Keratinocyte (primary cell): ENCODE measurements around the gene KCNJ15. TPM values are rescaled to one million over a fixed set of nuclear protein-coding genes. Genes with fewer than 3 reads are reported as not detected.

ENCODE experiments used
- DNase-seq: peaks from one replicate; pipeline ENCODE4 v3.0.0-alpha.2; 2011; ENCODE audit warnings: low read depth, missing footprints, low spot score
- FAIRE-seq: peaks from 2 replicates; lab custom pipeline; 2011; peaks lifted over from hg19 to GRCh38; lab: Jason Lieb, UNC
- H2AFZ ChIP-seq: 2 replicates; pipeline ENCODE4 v1.6.0; 2012; ENCODE audit warnings: low read length, control low read depth, inconsistent platforms; ENCODE audit not compliant: control insufficient read depth
- H3K27ac ChIP-seq: 2 replicates; pipeline ENCODE4 v1.5.1; 2011; ENCODE audit warnings: low read length; ENCODE audit not compliant: control insufficient read depth, insufficient read depth
- H3K27me3 ChIP-seq: 3 replicates; pipeline ENCODE4 v1.6.0; 2011; ENCODE audit warnings: low read length; ENCODE audit not compliant: control insufficient read depth, insufficient read depth; ENCODE audit errors: extremely low read depth
- H3K36me3 ChIP-seq, 2 experiments: 2 replicates in 1 of 2; 3 replicates in 1 of 2; pipeline ENCODE4 v1.5.1; 2011; ENCODE audit warnings: low read length in 2 of 2, mild to moderate bottlenecking in 1 of 2; ENCODE audit not compliant: control insufficient read depth in 2 of 2, insufficient read depth in 2 of 2; ENCODE audit errors: extremely low read depth in 1 of 2
- H3K4me1 ChIP-seq: 3 replicates; pipeline ENCODE4 v1.5.1; 2011; ENCODE audit warnings: low read length; ENCODE audit not compliant: control insufficient read depth, insufficient read depth; ENCODE audit errors: extremely low read depth
- H3K4me2 ChIP-seq: 3 replicates; pipeline ENCODE4 v1.6.0; 2011; ENCODE audit warnings: low read depth, low read length; ENCODE audit not compliant: control insufficient read depth, insufficient read depth; ENCODE audit errors: extremely low read depth
- H3K4me3 ChIP-seq, 3 experiments: fragments of 200-600 bp in 1 of 3; sonication (generic) in 1 of 3; 2 replicates in 2 of 3; 3 replicates in 1 of 3; pipeline ENCODE4 v1.5.1; 2011 to 2016; ENCODE audit warnings: low read length in 3 of 3, mild to moderate bottlenecking in 3 of 3, control low read depth in 2 of 3, inconsistent platforms in 1 of 3, low read depth in 1 of 3, mixed read lengths in 1 of 3, mixed run types in 1 of 3, moderate library complexity in 1 of 3; ENCODE audit not compliant: control insufficient read depth in 2 of 3, insufficient read depth in 2 of 3; ENCODE audit errors: extremely low read depth in 1 of 3
- H3K79me2 ChIP-seq: 2 replicates; pipeline ENCODE4 v1.6.0; 2012; ENCODE audit warnings: low read length; ENCODE audit not compliant: control insufficient read depth, insufficient read depth
- H3K9ac ChIP-seq: 3 replicates; pipeline ENCODE4 v1.6.0; 2011; ENCODE audit warnings: low read length; ENCODE audit not compliant: control insufficient read depth, insufficient read depth; ENCODE audit errors: extremely low read depth
- H3K9me1 ChIP-seq: 3 replicates; pipeline ENCODE4 v1.6.0; 2011; ENCODE audit warnings: low read length; ENCODE audit not compliant: control insufficient read depth, insufficient read depth; ENCODE audit errors: extremely low read depth
- H3K9me3 ChIP-seq: 2 replicates; pipeline ENCODE4 v1.5.1; 2012; ENCODE audit warnings: low read depth, low read length; ENCODE audit not compliant: control insufficient read depth
- H4K20me1 ChIP-seq: 3 replicates; pipeline ENCODE4 v1.6.0; 2011; ENCODE audit warnings: low read length; ENCODE audit not compliant: control insufficient read depth, insufficient read depth; ENCODE audit errors: extremely low read depth
- CTCF ChIP-seq, 3 experiments: IDR thresholded peaks in 1 of 3; conservative IDR thresholded peaks in 1 of 3; optimal IDR thresholded peaks in 1 of 3; 2 replicates in 2 of 3; 3 replicates in 1 of 3; pipeline versions ENCODE3 to v1.5.1; 2011; ENCODE audit warnings: low read length in 3 of 3, mild to moderate bottlenecking in 3 of 3, moderate library complexity in 2 of 3, control low read depth in 1 of 3, inconsistent platforms in 1 of 3; ENCODE audit not compliant: insufficient read depth in 2 of 3; ENCODE audit errors: extremely low read depth in 1 of 3
- EZH2 ChIP-seq: IDR thresholded peaks from one replicate; pipeline ENCODE4 v1.6.1; 2012; ENCODE audit warnings: inconsistent platforms, mild to moderate bottlenecking, low read length, moderate library complexity
- dilution Hi-C: fragments of 300-500 bp; cut with MboI; formaldehyde crosslinking; loops from one replicate; pipeline ENCODE4 v1.7.0; 2020; ENCODE audit warnings: low sequenced_read_pairs; ENCODE audit not compliant: extremely low pct_ligation_motif_present
- polyA plus RNA-seq, 5 experiments: library from polyadenylated mRNA; depleted of rRNA in 3 of 5; stranded (reverse) in 3 of 5; stranded (forward) in 1 of 5; unstranded in 1 of 5; fragments of >200 nt; gene quantifications; 1 replicate in 1 of 5; 2 replicates in 3 of 5; 3 replicates in 1 of 5; pipeline versions ENCODE4 v1.2.1 to v1.2.3, GENCODE V29; 2011 to 2012; ENCODE audit warnings: missing spikeins in 2 of 5, low read depth in 1 of 5, low replicate concordance in 1 of 5

Gene KCNJ15
- polyA plus RNA-seq, 1 donor (not counting 4 experiments of a cell fraction or from before 2014, with no cell fraction given): 76.3 TPM

DNA sequence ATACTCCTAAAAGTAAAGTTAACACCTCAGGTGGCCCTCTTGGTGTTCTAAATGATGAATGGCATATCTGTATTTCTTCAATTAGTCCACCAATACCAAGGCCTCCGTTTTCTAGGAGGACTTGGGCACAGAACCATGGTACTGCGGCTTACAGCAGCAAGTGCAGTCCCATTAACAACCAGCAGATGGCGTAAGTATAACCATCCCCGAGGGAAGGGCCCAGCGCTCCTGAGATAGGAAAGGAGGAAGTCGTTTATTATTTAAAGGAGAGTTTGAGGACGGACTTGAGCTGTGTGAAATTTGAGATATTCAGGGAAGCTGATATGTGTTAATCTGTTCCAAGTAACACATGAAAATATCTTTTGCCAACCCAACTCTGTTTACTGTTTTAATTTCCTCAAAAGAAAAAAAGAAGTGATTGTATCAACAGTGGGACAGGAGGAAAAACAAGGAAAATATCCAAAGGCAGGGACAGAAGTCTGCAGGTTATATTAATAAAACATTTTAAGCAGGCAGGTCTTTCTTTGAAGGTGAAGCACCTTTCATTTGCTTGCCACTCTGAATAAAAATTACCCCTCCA lies 37.7 kb upstream of the KCNJ15 start:
- H3K27me3 ChIP-seq: no peaks in the 10 kb centered on the region
- no peaks in the 10 kb centered on the region for H3K36me3 ChIP-seq
- H3K79me2 ChIP-seq: no peaks in the 10 kb centered on the region
- peak; percentile 79 to 96 (median 89) for TF ChIP-seq CTCF (optimal IDR thresholded peaks at IDR 0.05 in 1 of 3, IDR thresholded peaks at IDR 0.05 in 1 of 3, conservative IDR thresholded peaks at IDR 0.05 in 1 of 3; ENCODE audit: extremely low read depth in 1 of 3, insufficient read depth in 2 of 3, low read length in 3 of 3)
- no peak for TF ChIP-seq EZH2
- no peak overlapping the region for H3K9ac ChIP-seq
- H2AFZ ChIP-seq: peak overlapping the region; percentile 53
- dilution Hi-C loops: no loop called here
- DNase-seq (peak; percentile 33), FAIRE-seq (peak; percentile 79)
- no peak overlapping the region for H3K27ac ChIP-seq
- no peaks in the 10 kb centered on the region for H3K9me1 ChIP-seq
- H4K20me1 ChIP-seq: no peaks in the 10 kb centered on the region
- H3K9me3 ChIP-seq: peaks cover 4% of the 10 kb centered on the region
- peaks cover 5% of the 10 kb centered on the region for H3K4me1 ChIP-seq
- H3K4me3 ChIP-seq: no peak overlapping the region
- H3K4me2 ChIP-seq: no peak overlapping the region

GRCh38 chr21:38220270-38220737 lies 36.5 kb upstream of the KCNJ15 start:
- FAIRE-seq: no peak

More at GRCh38 chr21:38220270-38220737, 36.5 kb upstream of the KCNJ15 start:
- H3K4me3 ChIP-seq: no peak overlapping the region
- no peak overlapping the region for H3K4me2 ChIP-seq
- no peaks in the 10 kb centered on the region for H4K20me1 ChIP-seq
- H3K9me1 ChIP-seq: no peaks in the 10 kb centered on the region
- peaks cover 5% of the 10 kb centered on the region for H3K4me1 ChIP-seq
- no peaks in the 10 kb centered on the region for H3K36me3 ChIP-seq
- dilution Hi-C loops: no loop called here
- H3K9ac ChIP-seq: no peak overlapping the region
- H3K9me3 ChIP-seq: peaks cover 5% of the 10 kb centered on the region
- H3K27me3 ChIP-seq: no peaks in the 10 kb centered on the region
- DNase-seq: no peak
- no peak for TF ChIP-seq EZH2
- TF ChIP-seq CTCF (optimal IDR thresholded peaks at IDR 0.05 in 1 of 3, IDR thresholded peaks at IDR 0.05 in 1 of 3, conservative IDR thresholded peaks at IDR 0.05 in 1 of 3; ENCODE audit: extremely low read depth in 1 of 3, insufficient read depth in 2 of 3, low read length in 3 of 3): no peak
- H3K27ac ChIP-seq: no peak overlapping the region
- no peak overlapping the region for H2AFZ ChIP-seq
- H3K79me2 ChIP-seq: no peaks in the 10 kb centered on the region
